Lower leg skin (tissue), 3 donors: ENCODE data around the gene MAPK8IP3.

ENCODE experiments used
- CTCF ChIP-seq, 3 donors: fragments of 450-650 bp; IDR thresholded peaks; one replicate each; pipeline ENCODE4 v1.5.1; 2016; ENCODE audit warnings: antibody characterized with exemption in 3 of 3, mild to moderate bottlenecking in 3 of 3, moderate library complexity in 2 of 3
- POLR2A ChIP-seq, 2 donors: fragments of 450-650 bp; IDR thresholded peaks; one replicate each; pipeline ENCODE4 v1.6.1; 2016 to 2017; ENCODE audit warnings: antibody characterized with exemption in 2 of 2, mild to moderate bottlenecking in 1 of 2, moderate library complexity in 1 of 2

GRCh38 chr16:1709356-1709755 is 3.4 kb downstream of the MAPK8IP3 start:
- TF ChIP-seq CTCF (IDR thresholded peaks at IDR 0.05) (no peak), POLR2A (IDR thresholded peaks at IDR 0.05) (no peak)
